OCI-LY1 (cell line): ENCODE data around the gene TECTB.

Source experiments
- H2AFZ ChIP-seq: fragments of 200-600 bp; sonication (generic), shearing (Covaris generic); 2 replicates; pipeline ENCODE4 v1.6.0; 2014; ENCODE audit warnings: antibody characterized with exemption, mild to moderate bottlenecking, low read length
- H3F3A ChIP-seq: fragments of 200-600 bp; sonication (generic), shearing (Covaris generic); 2 replicates; pipeline ENCODE4 v1.6.0; 2014; ENCODE audit warnings: mild to moderate bottlenecking, antibody characterized with exemption, low read length, moderate library complexity; ENCODE audit not compliant: insufficient read depth
- H3K27ac ChIP-seq: fragments of 200-600 bp; sonication (generic); 2 replicates; pipeline ENCODE4 v1.5.1; 2014; ENCODE audit warnings: low read length, mixed run types, mild to moderate bottlenecking, low read depth; ENCODE audit not compliant: poor library complexity, severe bottlenecking
- H3K27me3 ChIP-seq: fragments of 200-600 bp; sonication (generic); 2 replicates; pipeline ENCODE4 v1.6.0; 2014; ENCODE audit warnings: antibody characterized with exemption, mild to moderate bottlenecking, low read length, moderate library complexity; ENCODE audit not compliant: insufficient read depth
- H3K36me3 ChIP-seq: fragments of 200-600 bp; sonication (generic); 2 replicates; pipeline ENCODE4 v1.6.1; 2014; ENCODE audit warnings: mild to moderate bottlenecking, antibody characterized with exemption, low read length, moderate library complexity, mixed read lengths; ENCODE audit not compliant: insufficient read depth
- H3K4me1 ChIP-seq: fragments of 200-600 bp; sonication (generic); 2 replicates; pipeline ENCODE4 v1.5.1; 2014; ENCODE audit warnings: mild to moderate bottlenecking, low read length, moderate library complexity; ENCODE audit not compliant: insufficient read depth, severe bottlenecking
- H3K4me2 ChIP-seq: fragments of 200-600 bp; sonication (generic), shearing (Covaris generic); 2 replicates; pipeline ENCODE4 v1.6.1; 2014; ENCODE audit warnings: low read length
- H3K4me3 ChIP-seq: fragments of 200-600 bp; sonication (generic); 2 replicates; pipeline ENCODE4 v1.5.1; 2014; ENCODE audit warnings: low read length, low read depth, mild to moderate bottlenecking, mixed read lengths; ENCODE audit not compliant: poor library complexity, severe bottlenecking
- H3K79me2 ChIP-seq: fragments of 200-600 bp; shearing (Covaris generic); 2 replicates; pipeline ENCODE4 v1.6.1; 2016; ENCODE audit warnings: mixed run types, low read length, mixed read lengths; ENCODE audit not compliant: insufficient read depth
- H3K9ac ChIP-seq: fragments of 200-600 bp; sonication (generic), shearing (Covaris generic); 2 replicates; pipeline ENCODE4 v1.6.1; 2014; ENCODE audit warnings: mild to moderate bottlenecking, low read length, mixed read lengths
- H3K9me2 ChIP-seq: fragments of 200-600 bp; sonication (generic), shearing (Covaris generic); 2 replicates; pipeline ENCODE4 v1.6.1; 2014; ENCODE audit warnings: low read depth, mild to moderate bottlenecking, low read length, mixed read lengths
- H3K9me3 ChIP-seq: fragments of 200-600 bp; shearing (Covaris generic); 2 replicates; pipeline ENCODE4 v1.6.1; 2014; ENCODE audit warnings: low read length, mixed read lengths
- H4K20me1 ChIP-seq: fragments of 200-600 bp; sonication (generic), shearing (Covaris generic); 2 replicates; pipeline ENCODE4 v1.6.0; 2016; ENCODE audit warnings: mild to moderate bottlenecking, low read length; ENCODE audit not compliant: insufficient read depth
- CTCF ChIP-seq: fragments of 200-600 bp; sonication (generic), shearing (Covaris generic); IDR thresholded peaks from 2 replicates; pipeline ENCODE4 v1.5.1; 2017; ENCODE audit warnings: mild to moderate bottlenecking, antibody characterized with exemption, low read length, moderate library complexity, mixed read lengths
- EZH2 ChIP-seq: fragments of 200-600 bp; sonication (generic), shearing (Covaris generic); IDR thresholded peaks from 2 replicates; pipeline ENCODE4 v1.8.0; 2017; ENCODE audit warnings: borderline replicate concordance, mixed run types, mild to moderate bottlenecking, antibody characterized with exemption, low read length, moderate library complexity, mixed read lengths

The TECTB gene

GRCh38 chr10:112352044-112352443, 68.8 kb downstream of the TECTB start:
- no peaks in the 10 kb centered on the region; the same call in 1 of the 2 replicates for H3K27me3 ChIP-seq
- TF ChIP-seq EZH2 (no peak), CTCF (no peak)
- H3K79me2 ChIP-seq: no peaks in the 10 kb centered on the region
- no peaks in the 10 kb centered on the region for H3K4me1 ChIP-seq
- H3K4me3 ChIP-seq: no peak overlapping the region
- no peaks in the 10 kb centered on the region for H3K9me3 ChIP-seq
- H4K20me1 ChIP-seq: no peaks in the 10 kb centered on the region
- no peaks in the 10 kb centered on the region for H3K9me2 ChIP-seq
- no peak overlapping the region for H3K9ac ChIP-seq
- no peaks in the 10 kb centered on the region for H3K36me3 ChIP-seq
- H2AFZ ChIP-seq: no peak overlapping the region
- no peaks in the 10 kb centered on the region for H3F3A ChIP-seq
- no peak overlapping the region for H3K27ac ChIP-seq
- H3K4me2 ChIP-seq: no peak overlapping the region

- Histone ChIP-seq H3K27ac (no peak overlapping the region), H4K20me1 (no peaks in the 10 kb centered on the region), H3K9me2 (no peaks in the 10 kb centered on the region), H3K9me3 (no peaks in the 10 kb centered on the region), H3K4me2 (no peak overlapping the region), H3K4me1 (no peaks in the 10 kb centered on the region), H2AFZ (no peak overlapping the region), H3K79me2 (no peaks in the 10 kb centered on the region), H3K36me3 (no peaks in the 10 kb centered on the region), H3K4me3 (no peak overlapping the region), H3F3A (no peaks in the 10 kb centered on the region), H3K9ac (no peak overlapping the region), H3K27me3 (no peaks in the 10 kb centered on the region; the same call in 1 of the 2 replicates)
- TF ChIP-seq CTCF (no peak), EZH2 (no peak)
These were observed 69.8 kb downstream of the TECTB start for GRCh38 chr10:112353046-112353445.
